ENCODE results near the gene PHETA1. TPM values are rescaled to one million over a fixed set of nuclear protein-coding genes. Genes with fewer than 3 reads are reported as not detected.

The PHETA1 gene
- total and polyA plus RNA-seq, 10 of the 15 experiments (the other 5 are each of a cell fraction or from before 2014, with no cell fraction given), result 0.02 to 1.3 (median 0.51) TPM; not detected in 1

- H3K9ac ChIP-seq (ENCODE audit: control insufficient read depth, insufficient read depth, low read length), result no peak overlapping the region
- H3K27ac ChIP-seq (ENCODE audit: control insufficient read depth, insufficient read depth), result no peak overlapping the region
- 98% methylated on average over 66 of the region's 67 CpGs for WGBS (ENCODE audit: insufficient coverage, insufficient replicate concordance, low lambda C conversion rate, missing lambda C conversion rate)
- intact Hi-C loops (cut with micrococcal nuclease; ENCODE audit: unreplicated experiment) (no loop called here), in situ Hi-C loops (cut with MboI) (no loop called here)
- ChIA-PET CTCF (no interaction called here), RAD21 (ENCODE audit: unreplicated experiment) (no interaction called here), POLR2A (no interaction called here), SMC1A (ENCODE audit: uncharacterized antibody, unreplicated experiment) (no interaction called here)
- no peak overlapping the region for H3K4me2 ChIP-seq (ENCODE audit: control insufficient read depth, insufficient read depth)
- no peak overlapping the region for H3K4me3 ChIP-seq
- no peak overlapping the region for H2AFZ ChIP-seq (ENCODE audit: control insufficient read depth, low read depth, low read length)
- peaks cover 15% of the 10 kb centered on the region for H4K20me1 ChIP-seq (ENCODE audit: control insufficient read depth, insufficient read depth)
- H3K9me3 ChIP-seq (replicated peaks; ENCODE audit: control insufficient read depth, insufficient read depth, low read length), result no peaks in the 10 kb centered on the region
- BruUV-seq (replicated peaks), result no TSS peak
- peaks cover 8% of the 10 kb centered on the region for H3K4me1 ChIP-seq (ENCODE audit: control insufficient read depth, insufficient read depth, low read length)
- peaks cover 13 to 28% of the 10 kb centered on the region in 2 experiments for H3K36me3 ChIP-seq (ENCODE audit: control insufficient read depth in 2 of 2, insufficient read depth in 2 of 2, low read length in 1 of 2)
- no peak for DNase-seq (ENCODE audit: low read depth, low spot score)
- TF ChIP-seq CBX5 (IDR thresholded peaks at IDR 0.05; ENCODE audit: low read depth) (no peak), DPF2 (IDR thresholded peaks at IDR 0.05) (no peak), RB1 (IDR thresholded peaks at IDR 0.05; ENCODE audit: borderline replicate concordance) (no peak), POLR2AphosphoS2 (IDR thresholded peaks at IDR 0.05; ENCODE audit: low read depth, low read length) (no peak)
- H3K27me3 ChIP-seq (replicated peaks in 1 of 2; ENCODE audit: control insufficient read depth in 2 of 2, insufficient read depth in 2 of 2, low read length in 1 of 2), result no peaks in the 10 kb centered on the region
- peaks cover 56% of the 10 kb centered on the region for H3K79me2 ChIP-seq (ENCODE audit: control insufficient read depth, insufficient read depth, low read length)
- no peak for FAIRE-seq
- ATAC-seq, result no peak
Measured at GRCh38 chr12:111417784-111418593, 49.1 kb upstream of the PHETA1 start.

- Histone ChIP-seq H2AFZ (ENCODE audit: control insufficient read depth, low read depth, low read length) (no peak overlapping the region), H3K4me3 (no peak overlapping the region), H3K4me2 (ENCODE audit: control insufficient read depth, insufficient read depth) (no peak overlapping the region), H3K27me3 (replicated peaks in 1 of 2; ENCODE audit: control insufficient read depth in 2 of 2, insufficient read depth in 2 of 2, low read length in 1 of 2) (no peaks in the 10 kb centered on the region), H3K4me1 (ENCODE audit: control insufficient read depth, insufficient read depth, low read length) (peaks cover 9% of the 10 kb centered on the region), H4K20me1 (ENCODE audit: control insufficient read depth, insufficient read depth) (peaks cover 15% of the 10 kb centered on the region), H3K9me3 (replicated peaks; ENCODE audit: control insufficient read depth, insufficient read depth, low read length) (no peaks in the 10 kb centered on the region), H3K79me2 (ENCODE audit: control insufficient read depth, insufficient read depth, low read length) (peaks cover 63% of the 10 kb centered on the region), H3K9ac (ENCODE audit: control insufficient read depth, insufficient read depth, low read length) (no peak overlapping the region), H3K36me3 (ENCODE audit: control insufficient read depth in 2 of 2, insufficient read depth in 2 of 2, low read length in 1 of 2) (peaks cover 13 to 28% of the 10 kb centered on the region in 2 experiments), H3K27ac (ENCODE audit: control insufficient read depth, insufficient read depth) (no peak overlapping the region)
- ChIA-PET RAD21 (ENCODE audit: unreplicated experiment) (no interaction called here), POLR2A (no interaction called here), CTCF (interaction anchor here (1.2 kb wide), 1 partner anchor 35 kb away, joined by 3 read pairs; no protein-coding TSS in a partner anchor), SMC1A (ENCODE audit: uncharacterized antibody, unreplicated experiment) (no interaction called here)
- 96% methylated on average over 2 of the region's 2 CpGs for WGBS (ENCODE audit: insufficient coverage, insufficient replicate concordance, low lambda C conversion rate, missing lambda C conversion rate)
- FAIRE-seq (no peak), DNase-seq (ENCODE audit: low read depth, low spot score) (no peak), ATAC-seq (no peak)
- in situ Hi-C loops (cut with MboI), result no loop called here
- intact Hi-C loops (cut with micrococcal nuclease; ENCODE audit: unreplicated experiment), result no loop called here
- no TSS peak for BruUV-seq (replicated peaks)
- TF ChIP-seq USF2 (IDR thresholded peaks at IDR 0.05; ENCODE audit: borderline replicate concordance, low read depth, low read length) (no peak), MTA3 (IDR thresholded peaks at IDR 0.05; ENCODE audit: borderline replicate concordance, low read length) (no peak), SMC3 (IDR thresholded peaks at IDR 0.05; ENCODE audit: borderline replicate concordance, low read length) (no peak), HCFC1 (IDR thresholded peaks at IDR 0.05; ENCODE audit: low read length) (no peak), LARP7 (IDR thresholded peaks at IDR 0.05) (no peak), EZH2 (IDR thresholded peaks at IDR 0.05; ENCODE audit: borderline replicate concordance, control insufficient read depth, low read depth, low read length) (no peak), ZNF217 (IDR thresholded peaks at IDR 0.05) (no peak), SIX5 (IDR thresholded peaks at IDR 0.05; ENCODE audit: low read depth, low read length, severe bottlenecking) (no peak), CREM (IDR thresholded peaks at IDR 0.05; ENCODE audit: low read depth) (no peak), KLF5 (IDR thresholded peaks at IDR 0.05; ENCODE audit: partially characterized antibody) (no peak), SMARCA5 (IDR thresholded peaks at IDR 0.05) (no peak)
Measured at GRCh38 chr12:111417290-111417689, 48.4 kb upstream of the PHETA1 start.

All from GM12878 (cell line).